ACC112 (cell line): ENCODE data around the gene NUDT4.
"Not testable (repeated sequence)": the region's sequence is repeated elsewhere in the genome, so short reads cannot be mapped to it uniquely, and the experiment has no call there.

Source experiments
- H2AFZ ChIP-seq: fragments of 200-600 bp; sonication (generic); one replicate; pipeline ENCODE4 v1.6.0; 2017; ENCODE audit warnings: antibody characterized with exemption, low read length; ENCODE audit not compliant: unreplicated experiment
- H3K27ac ChIP-seq: fragments of 200-600 bp; sonication (generic); 2 replicates; pipeline ENCODE4 v1.5.1; 2014; ENCODE audit warnings: low read depth, mild to moderate bottlenecking, antibody characterized with exemption, low read length, moderate library complexity
- H3K27me3 ChIP-seq: fragments of 200-600 bp; sonication (generic); 2 replicates; pipeline ENCODE4 v1.6.1; 2014; ENCODE audit warnings: mild to moderate bottlenecking, antibody characterized with exemption, low read length, moderate library complexity, mixed read lengths; ENCODE audit not compliant: insufficient read depth
- H3K36me3 ChIP-seq: fragments of 200-600 bp; sonication (generic); 2 replicates; pipeline ENCODE4 v1.6.1; 2016; ENCODE audit warnings: mild to moderate bottlenecking, antibody characterized with exemption, low read length, moderate library complexity, mixed read lengths; ENCODE audit not compliant: insufficient read depth
- H3K4me1 ChIP-seq: fragments of 200-600 bp; sonication (generic); one replicate; pipeline ENCODE4 v1.6.1; 2016; ENCODE audit warnings: low read length, mixed read lengths; ENCODE audit not compliant: insufficient read depth, unreplicated experiment, control insufficient read depth
- H3K4me3 ChIP-seq: fragments of 200-600 bp; sonication (generic); 2 replicates; pipeline ENCODE4 v1.5.1; 2014; ENCODE audit warnings: mild to moderate bottlenecking, low read depth, low read length
- H3K79me2 ChIP-seq: fragments of 200-600 bp; sonication (generic); one replicate; pipeline ENCODE4 v1.6.0; 2016; ENCODE audit warnings: low read length; ENCODE audit not compliant: control insufficient read depth, unreplicated experiment, insufficient read depth

Gene NUDT4

GRCh38 chr12:93379981-93380361, 2.2 kb downstream of the NUDT4 start:
- Histone ChIP-seq H2AFZ (no peak overlapping the region), H3K27me3 (no peaks in the 10 kb centered on the region), H3K4me3 (peak overlapping the region; percentile 97), H3K27ac (peak overlapping the region; percentile 59), H3K79me2 (peaks cover 64% of the 10 kb centered on the region), H3K36me3 (no peaks in the 10 kb centered on the region), H3K4me1 (peaks cover 13% of the 10 kb centered on the region)

DNA sequence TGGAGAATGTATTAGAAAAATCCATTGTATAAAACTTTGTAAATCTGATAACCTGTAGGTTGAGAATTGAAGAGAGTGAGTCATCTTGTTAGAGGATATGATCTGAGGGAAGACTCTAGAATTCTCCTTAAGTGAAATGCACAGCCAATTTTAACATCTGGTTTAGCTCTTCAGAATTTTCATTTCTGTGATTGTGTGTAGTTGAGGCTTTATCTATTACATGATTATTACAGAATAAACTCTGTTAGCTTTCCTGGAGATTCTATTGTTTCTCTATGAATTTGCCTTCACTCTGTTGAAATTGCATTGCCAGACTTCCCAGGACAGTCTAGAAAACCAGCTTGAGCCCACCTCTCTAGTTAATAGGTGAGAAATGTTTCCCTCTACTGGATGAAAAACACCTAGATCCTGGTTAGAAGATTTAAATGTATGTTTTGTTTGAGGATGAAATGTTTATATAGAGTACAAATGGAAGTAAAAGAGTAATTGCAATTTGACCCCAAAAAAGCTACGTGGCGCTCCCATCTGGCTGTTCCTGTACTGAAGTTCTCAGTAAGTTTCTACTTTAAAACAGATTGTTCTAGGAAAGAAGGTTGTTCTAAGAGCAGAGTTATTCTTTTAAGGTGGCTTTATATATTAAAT, 2.9 kb downstream of the NUDT4 start:
- Histone ChIP-seq H3K4me3 (peak overlapping the region; percentile 97), H3K4me1 (peaks cover 13% of the 10 kb centered on the region), H2AFZ (no peak overlapping the region), H3K27ac (peak overlapping the region; percentile 59), H3K27me3 (no peaks in the 10 kb centered on the region), H3K79me2 (peaks cover 71% of the 10 kb centered on the region), H3K36me3 (0 out of 2 replicates have a peak, but pooled peaks cover 5% of the 10 kb centered on the region)

- Histone ChIP-seq H3K4me1 (peaks cover 13% of the 10 kb centered on the region), H3K27ac (peak overlapping the region; percentile 59), H2AFZ (no peak overlapping the region), H3K79me2 (peaks cover 76% of the 10 kb centered on the region), H3K4me3 (peak overlapping the region; percentile 97), H3K36me3 (0 out of 2 replicates have a peak, but pooled peaks cover 5% of the 10 kb centered on the region), H3K27me3 (no peaks in the 10 kb centered on the region)
These were observed 3.6 kb downstream of the NUDT4 start for GRCh38 chr12:93381161-93381975.

- not testable (repeated sequence) for H2AFZ ChIP-seq, H3K36me3 ChIP-seq, H3K27ac ChIP-seq, H3K27me3 ChIP-seq, H3K4me3 ChIP-seq
- Histone ChIP-seq H3K4me1 (peaks cover 13% of the 10 kb centered on the region), H3K79me2 (peaks cover 82% of the 10 kb centered on the region)
These were observed 4.3 kb downstream of the NUDT4 start for GRCh38 chr12:93381976-93382437.

DNA sequence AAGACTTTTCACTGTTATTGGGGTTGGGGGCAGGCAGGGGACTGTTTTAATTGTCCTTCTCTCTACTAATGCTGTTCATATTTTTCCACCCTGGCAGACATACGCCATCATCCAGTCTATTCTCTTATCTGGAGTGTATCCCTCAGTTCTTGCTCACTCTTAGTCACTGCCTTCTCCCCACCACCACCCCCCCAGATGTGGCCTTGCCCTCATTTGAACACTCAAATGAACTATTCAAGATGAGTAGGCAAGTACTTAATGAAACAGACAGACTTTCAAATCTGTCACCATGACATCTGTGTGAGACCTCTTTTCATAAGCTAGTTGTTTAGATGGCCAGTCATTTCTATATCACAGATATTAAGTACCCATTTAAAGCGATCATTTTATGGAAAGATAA, 10.1 kb downstream of the NUDT4 start:
- no peak overlapping the region for H3K4me3 ChIP-seq
- H3K27ac ChIP-seq = peak overlapping the region; percentile 2; the same call in 1 of the 2 replicates
- H3K79me2 ChIP-seq = peaks cover 81% of the 10 kb centered on the region

GRCh38 chr12:93390031-93390430, 12.3 kb downstream of the NUDT4 start:
- Histone ChIP-seq H2AFZ (no peak overlapping the region), H3K4me3 (no peak overlapping the region), H3K27me3 (no peaks in the 10 kb centered on the region), H3K27ac (no peak overlapping the region), H3K4me1 (peaks cover 12% of the 10 kb centered on the region), H3K79me2 (peaks cover 73% of the 10 kb centered on the region), H3K36me3 (0 out of 2 replicates have a peak, but pooled peaks cover 5% of the 10 kb centered on the region)

More for the DNA sequence above, 10.1 kb downstream of the NUDT4 start:
- H3K4me1 ChIP-seq = peaks cover 12% of the 10 kb centered on the region
- H3K36me3 ChIP-seq = 0 out of 2 replicates have a peak, but pooled peaks cover 5% of the 10 kb centered on the region
- no peak overlapping the region for H2AFZ ChIP-seq
- H3K27me3 ChIP-seq = no peaks in the 10 kb centered on the region

DNA sequence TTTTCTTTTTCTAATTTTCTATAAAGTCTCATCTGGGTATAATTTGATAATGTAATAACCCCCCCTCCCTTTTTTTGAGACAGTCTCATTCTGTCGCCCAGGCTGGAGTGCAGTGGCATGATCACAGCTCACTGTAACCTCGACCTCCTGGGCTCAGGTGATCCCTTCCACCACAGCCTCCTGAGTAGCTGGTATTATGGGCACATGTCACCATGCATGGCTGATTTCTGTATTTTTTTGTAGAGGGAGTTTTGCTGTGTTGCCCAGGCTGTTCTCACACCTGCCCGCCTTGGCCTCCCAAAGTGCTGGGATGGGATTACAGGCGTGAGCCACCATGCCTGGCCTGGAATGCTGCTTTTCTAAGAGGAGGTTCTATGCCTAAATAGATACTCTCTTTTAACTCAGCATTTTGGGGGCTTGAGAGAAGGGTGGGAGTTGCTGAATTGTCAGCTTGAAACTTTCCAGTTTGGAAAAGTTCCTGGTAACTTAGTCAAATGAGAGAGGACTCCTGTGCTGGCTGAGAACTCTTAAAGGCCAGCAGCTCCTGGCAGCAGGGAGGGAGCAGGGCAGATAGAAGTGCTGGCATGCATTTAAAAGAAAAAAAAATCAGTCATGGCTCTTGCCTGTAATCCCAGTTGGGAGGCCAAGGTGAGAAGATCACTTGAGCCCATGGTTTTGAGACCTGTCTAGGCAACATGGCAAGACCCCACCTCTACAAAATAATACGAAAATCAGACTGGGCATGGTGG, 13.0 kb downstream of the NUDT4 start:
- Histone ChIP-seq H3K27ac (no peak overlapping the region), H3K27me3 (no peaks in the 10 kb centered on the region), H3K4me3 (no peak overlapping the region), H2AFZ (no peak overlapping the region), H3K4me1 (peaks cover 12% of the 10 kb centered on the region), H3K36me3 (no peaks in the 10 kb centered on the region), H3K79me2 (peaks cover 67% of the 10 kb centered on the region)

- H2AFZ ChIP-seq = no peak overlapping the region
- H3K79me2 ChIP-seq = peaks cover 42% of the 10 kb centered on the region
- H3K36me3 ChIP-seq = peaks cover 5% of the 10 kb centered on the region; the same call in 1 of the 2 replicates
- no peaks in the 10 kb centered on the region for H3K27me3 ChIP-seq
- H3K4me3 ChIP-seq = no peak overlapping the region
- H3K4me1 ChIP-seq = no peaks in the 10 kb centered on the region
- no peak overlapping the region for H3K27ac ChIP-seq
These were observed 15.7 kb downstream of the NUDT4 start for GRCh38 chr12:93393425-93393824.

GRCh38 chr12:93397412-93397811, 19.7 kb downstream of the NUDT4 start:
- Histone ChIP-seq H3K4me1 (no peaks in the 10 kb centered on the region), H3K27ac (no peak overlapping the region), H3K4me3 (no peak overlapping the region), H2AFZ (no peak overlapping the region), H3K79me2 (peaks cover 11% of the 10 kb centered on the region), H3K27me3 (no peaks in the 10 kb centered on the region), H3K36me3 (peaks cover 14% of the 10 kb centered on the region; the same call in 1 of the 2 replicates)

DNA sequence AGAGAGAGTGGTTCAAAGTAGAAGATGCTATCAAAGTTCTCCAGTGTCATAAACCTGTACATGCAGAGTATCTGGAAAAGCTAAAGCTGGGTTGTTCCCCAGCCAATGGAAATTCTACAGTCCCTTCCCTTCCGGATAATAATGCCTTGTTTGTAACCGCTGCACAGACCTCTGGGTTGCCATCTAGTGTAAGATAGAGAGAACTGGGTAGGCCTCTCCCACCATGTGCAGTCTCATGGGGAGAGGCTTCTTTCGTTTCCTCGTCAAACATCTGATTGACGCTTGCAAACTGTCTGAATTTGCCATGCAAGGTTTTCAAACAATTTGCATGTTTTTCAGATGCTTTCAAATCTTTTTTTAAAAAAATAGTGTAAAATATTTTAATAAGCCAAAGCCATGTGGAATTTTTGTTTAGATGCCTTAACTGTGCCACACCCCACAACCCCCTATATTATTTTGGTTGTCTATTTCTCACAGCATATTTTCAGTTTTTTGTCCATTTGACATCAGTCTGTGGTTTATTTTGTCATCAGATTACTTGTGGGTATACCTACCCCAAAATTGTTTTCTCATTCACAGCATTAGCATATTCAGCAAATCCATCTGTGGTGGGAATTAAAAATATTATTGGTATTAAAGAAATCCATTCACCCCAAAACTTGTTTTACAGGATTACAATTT, 21.6 kb downstream of the NUDT4 start:
- H3K27ac ChIP-seq, H3K4me1 ChIP-seq, H3K79me2 ChIP-seq, H3K4me3 ChIP-seq, H2AFZ ChIP-seq, H3K27me3 ChIP-seq: not testable (repeated sequence)
- H3K36me3 ChIP-seq = peaks cover 17% of the 10 kb centered on the region; the same call in 1 of the 2 replicates
